ENCODE measurements around the gene TRA2A. TPM values are rescaled to one million over a fixed set of nuclear protein-coding genes. Genes with fewer than 3 reads are reported as not detected.

TRA2A gene
- total RNA-seq, 1 experiment from 2014 or later: 27.6 TPM

- DNase-seq (no peak), ATAC-seq (no peak)
- BruUV-seq (replicated peaks): no TSS peak
- Histone ChIP-seq H3K9me3 (ENCODE audit: low read length) (no peaks in the 10 kb centered on the region), H3K9ac (ENCODE audit: low read length) (no peak overlapping the region), H3K79me2 (ENCODE audit: low read length) (no peaks in the 10 kb centered on the region), H3K27me3 (ENCODE audit: low read length) (no peaks in the 10 kb centered on the region), H3K4me3 (ENCODE audit: low read length) (no peak overlapping the region), H3K36me3 (ENCODE audit: low read depth, low read length) (no peaks in the 10 kb centered on the region), H2AFZ (ENCODE audit: low read length) (no peak overlapping the region), H4K20me1 (ENCODE audit: low read length) (no peaks in the 10 kb centered on the region), H3K9me2 (replicated peaks; ENCODE audit: low read length) (no peaks in the 10 kb centered on the region), H3K4me1 (ENCODE audit: insufficient read depth, low read length) (no peaks in the 10 kb centered on the region), H3F3A (ENCODE audit: low read length, unreplicated experiment) (no peaks in the 10 kb centered on the region), H3K4me2 (ENCODE audit: low read length) (no peak overlapping the region), H3K27ac (ENCODE audit: low read length) (no peak overlapping the region)
- CTCF ChIA-PET: interaction anchor here (1.1 to 1.5 kb wide), 3 partner anchors 82 to 273 kb away, joined by 6 to 24 read pairs (median 10); no protein-coding TSS in a partner anchor
- TF ChIP-seq CTCF (conservative IDR thresholded peaks at IDR 0.05; ENCODE audit: low read depth, low read length) (no peak), EZH2phosphoT487 (IDR thresholded peaks at IDR 0.05; ENCODE audit: borderline replicate concordance, low read length) (no peak), EZH2 (IDR thresholded peaks at IDR 0.05; ENCODE audit: low read length, unreplicated experiment) (no peak)
- POLR2A ChIA-PET (ENCODE audit: unreplicated experiment): no interaction called here
- intact Hi-C loops (cut with micrococcal nuclease): loop anchor here (1.0 kb wide), 4 partner anchors 115 to 272 kb away; no protein-coding TSS in a partner anchor
Observed at GRCh38 chr7:23545493-23545892, 13.7 kb upstream of the TRA2A start.

GRCh38 chr7:23544913-23545354 lies 13.2 kb upstream of the TRA2A start:
- CTCF ChIA-PET: interaction anchor here (0.6 to 1.5 kb wide), 6 partner anchors 78 to 362 kb away, joined by 3 to 24 read pairs (median 6); no protein-coding TSS in a partner anchor
- Histone ChIP-seq H3K4me3 (ENCODE audit: low read length) (no peak overlapping the region), H3K4me2 (ENCODE audit: low read length) (no peak overlapping the region), H3K9me3 (ENCODE audit: low read length) (no peaks in the 10 kb centered on the region), H3K9me2 (replicated peaks; ENCODE audit: low read length) (no peaks in the 10 kb centered on the region), H3F3A (ENCODE audit: low read length, unreplicated experiment) (no peaks in the 10 kb centered on the region), H3K27me3 (ENCODE audit: low read length) (no peaks in the 10 kb centered on the region), H4K20me1 (ENCODE audit: low read length) (no peaks in the 10 kb centered on the region), H2AFZ (ENCODE audit: low read length) (no peak overlapping the region), H3K4me1 (ENCODE audit: insufficient read depth, low read length) (no peaks in the 10 kb centered on the region), H3K27ac (ENCODE audit: low read length) (no peak overlapping the region), H3K79me2 (ENCODE audit: low read length) (no peaks in the 10 kb centered on the region), H3K36me3 (ENCODE audit: low read depth, low read length) (no peaks in the 10 kb centered on the region), H3K9ac (ENCODE audit: low read length) (no peak overlapping the region)
- TF ChIP-seq EZH2 (IDR thresholded peaks at IDR 0.05; ENCODE audit: low read length, unreplicated experiment) (no peak), CTCF (conservative IDR thresholded peaks at IDR 0.05; ENCODE audit: low read depth, low read length) (peak; percentile 73)
- POLR2A ChIA-PET (ENCODE audit: unreplicated experiment): interaction anchor here (0.6 kb wide), 1 partner anchor 465 kb away, joined by 6 read pairs; no protein-coding TSS in a partner anchor
- DNase-seq (peak; percentile 74), ATAC-seq (peak; percentile 80)
- no TSS peak for BruUV-seq (replicated peaks)
- intact Hi-C loops (cut with micrococcal nuclease): loop anchor here (1.0 kb wide), 4 partner anchors 115 to 272 kb away; no protein-coding TSS in a partner anchor

GRCh38 chr7:23542752-23543151 lies 11.0 kb upstream of the TRA2A start:
- ChIA-PET POLR2A (ENCODE audit: unreplicated experiment) (no interaction called here), CTCF (no interaction called here)
- ATAC-seq: no peak
- H3K4me1 ChIP-seq (ENCODE audit: insufficient read depth, low read length): no peaks in the 10 kb centered on the region
- DNase-seq: no peak
- intact Hi-C loops (cut with micrococcal nuclease): no loop called here
- no peaks in the 10 kb centered on the region for H3K9me2 ChIP-seq (replicated peaks; ENCODE audit: low read length)
- no peaks in the 10 kb centered on the region for H4K20me1 ChIP-seq (ENCODE audit: low read length)
- TF ChIP-seq EZH2 (IDR thresholded peaks at IDR 0.05; ENCODE audit: low read length, unreplicated experiment): no peak
- TF ChIP-seq EZH2phosphoT487 (IDR thresholded peaks at IDR 0.05; ENCODE audit: borderline replicate concordance, low read length): no peak
- no peak for TF ChIP-seq CTCF (conservative IDR thresholded peaks at IDR 0.05; ENCODE audit: low read depth, low read length)
- no peaks in the 10 kb centered on the region for H3F3A ChIP-seq (ENCODE audit: low read length, unreplicated experiment)
- no peak overlapping the region for H2AFZ ChIP-seq (ENCODE audit: low read length)
- no peak overlapping the region for H3K4me3 ChIP-seq (ENCODE audit: low read length)
- no peak overlapping the region for H3K9ac ChIP-seq (ENCODE audit: low read length)
- no peaks in the 10 kb centered on the region for H3K36me3 ChIP-seq (ENCODE audit: low read depth, low read length)
- H3K79me2 ChIP-seq (ENCODE audit: low read length): no peaks in the 10 kb centered on the region
- H3K27me3 ChIP-seq (ENCODE audit: low read length): no peaks in the 10 kb centered on the region
- no peak overlapping the region for H3K27ac ChIP-seq (ENCODE audit: low read length)
- H3K4me2 ChIP-seq (ENCODE audit: low read length): no peak overlapping the region
- H3K9me3 ChIP-seq (ENCODE audit: low read length): no peaks in the 10 kb centered on the region
- BruUV-seq (replicated peaks): no TSS peak
